Lower lobe of right lung (tissue), 2 donors: ENCODE data around the gene GDI1. TPM values are rescaled to one million over a fixed set of nuclear protein-coding genes. Genes with fewer than 3 reads are reported as not detected.

Experiments used
- ATAC-seq, 2 donors: fragments of 200-7000 bp; cut with Tn5 transposase; one replicate each; pipeline ENCODE4 v1.9.1; 2020 to 2022; ENCODE audit warnings: mild to moderate bottlenecking in 2 of 2, moderate library complexity in 2 of 2
- DNase-seq: peaks from one replicate; pipeline ENCODE4 v3.0.0-alpha.2; 2020
- H3K27ac ChIP-seq: fragments of 200-600 bp; one replicate; pipeline ENCODE4 v1.8.0; 2022
- H3K27me3 ChIP-seq: fragments of 200-600 bp; one replicate; pipeline ENCODE4 v1.8.0; 2022; ENCODE audit warnings: low read depth
- H3K36me3 ChIP-seq: fragments of 200-600 bp; one replicate; pipeline ENCODE4 v1.8.0; 2022; ENCODE audit warnings: mild to moderate bottlenecking
- H3K4me1 ChIP-seq: fragments of 200-600 bp; one replicate; pipeline ENCODE4 v1.8.0; 2022
- H3K4me3 ChIP-seq: fragments of 200-600 bp; one replicate; pipeline ENCODE4 v1.8.0; 2022; ENCODE audit warnings: mild to moderate bottlenecking
- H3K9me3 ChIP-seq: fragments of 200-600 bp; one replicate; pipeline ENCODE4 v1.8.0; 2022
- CTCF ChIP-seq: fragments of 200-600 bp; IDR thresholded peaks from one replicate; pipeline ENCODE4 v1.8.0; 2022; ENCODE audit warnings: antibody characterized with exemption, mild to moderate bottlenecking
- intact Hi-C: fragments of 100-400 bp; cut with DNase I; formaldehyde crosslinking; loops from one replicate; pipeline ENCODE4 v1.11.0; 2022
- total RNA-seq: library from RNA; stranded (reverse); fragmentation: NEBNext Ultra II Directional; extraction: Animal tissue kit (Norgen Biotek cat#: 25700); gene quantifications from one replicate; pipeline ENCODE4 v1.2.1, GENCODE V29; 2021
- donor health status: DM: no; HTN: yes; CAD: no; lungs with severe emphysema.

The GDI1 gene
- total RNA-seq, 1 donor from 2014 or later: 111 TPM

DNA sequence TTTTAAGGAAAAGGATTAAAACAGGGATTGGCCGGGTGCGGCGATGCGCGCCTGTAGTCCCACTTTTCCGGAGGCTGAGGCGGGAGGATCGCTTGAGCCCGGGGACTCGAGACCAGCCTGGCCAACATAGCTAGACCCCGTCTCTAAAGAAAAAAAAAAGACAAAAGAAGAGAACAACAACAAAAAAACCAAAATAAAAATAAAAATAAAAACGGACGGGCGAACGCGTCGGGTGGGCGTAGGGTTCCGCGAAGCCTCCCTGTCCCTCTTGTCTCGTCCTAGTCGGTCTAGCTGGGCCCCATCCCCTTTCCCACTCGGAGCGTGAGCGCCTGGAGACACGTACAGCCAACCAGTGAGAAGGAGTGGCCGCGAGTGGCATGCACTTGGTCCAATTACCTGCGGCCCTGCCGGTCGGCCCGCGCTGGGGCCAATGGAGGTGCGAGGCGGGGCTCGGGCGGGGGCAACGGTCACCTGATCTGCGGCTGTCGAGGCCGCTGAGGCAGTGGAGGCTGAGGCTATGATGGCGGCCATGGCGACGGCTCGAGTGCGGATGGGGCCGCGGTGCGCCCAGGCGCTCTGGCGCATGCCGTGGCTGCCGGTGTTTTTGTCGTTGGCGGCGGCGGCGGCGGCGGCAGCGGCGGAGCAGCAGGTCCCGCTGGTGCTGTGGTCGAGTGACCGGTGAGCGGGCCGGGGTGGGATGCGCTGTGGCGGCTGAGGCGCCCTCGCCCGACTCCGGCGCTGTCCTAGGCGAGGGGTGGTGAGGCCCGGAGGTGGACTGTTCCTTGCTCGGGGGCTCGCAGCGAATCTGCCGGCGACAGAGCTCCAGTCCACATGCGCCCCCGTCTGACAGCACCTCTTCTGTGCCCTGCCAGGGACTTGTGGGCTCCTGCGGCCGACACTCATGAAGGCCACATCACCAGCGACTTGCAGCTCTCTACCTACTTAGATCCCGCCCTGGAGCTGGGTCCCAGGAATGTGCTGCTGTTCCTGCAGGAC, 8.5 kb upstream of the GDI1 start, which contains the start of gene ATP6AP1:
Gene ATP6AP1 (plus strand): TSS at position 502 of the 996 bp plus-strand sequence. CDS start 16 bp downstream, at position 518.
- Histone ChIP-seq H3K4me1 (peaks cover 23% of the 10 kb centered on the region), H3K4me3 (peak within 1 kb of the TSS; percentile 77), H3K9me3 (no peaks in the 10 kb centered on the region), H3K36me3 (peaks cover 15% of the 10 kb centered on the region), H3K27ac (peak within 1 kb of the TSS; percentile 83), H3K27me3 (no peaks in the 10 kb centered on the region)
- intact Hi-C loops: no loop called here
- TF ChIP-seq CTCF: no peak
- ATAC-seq (peak; percentile 98 to 99), DNase-seq (peak; percentile 95)

DNA sequence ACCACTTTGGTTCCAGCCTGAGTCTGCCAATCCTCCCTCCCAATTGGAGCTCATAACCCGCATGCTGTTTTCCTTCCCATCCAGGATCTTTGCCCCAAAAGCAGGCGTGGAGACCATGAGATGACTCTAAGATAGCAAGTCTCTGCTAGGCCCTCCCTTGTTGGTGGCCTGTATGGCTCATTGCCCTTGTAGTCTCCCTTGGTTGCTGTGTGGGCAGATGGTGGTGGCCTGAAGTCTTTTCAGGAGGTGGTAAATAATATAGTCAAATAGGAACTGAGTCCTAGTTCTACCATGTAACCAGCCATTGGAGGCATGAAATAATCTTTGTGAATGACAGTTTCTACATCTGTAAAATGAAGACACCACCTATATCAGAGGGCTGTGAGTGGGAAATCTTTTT, 7.2 kb upstream of the GDI1 start:
- intact Hi-C loops: no loop called here
- Histone ChIP-seq H3K27me3 (no peaks in the 10 kb centered on the region), H3K36me3 (peaks cover 28% of the 10 kb centered on the region), H3K27ac (no peak overlapping the region), H3K9me3 (no peaks in the 10 kb centered on the region), H3K4me3 (peak overlapping the region; percentile 77), H3K4me1 (peaks cover 23% of the 10 kb centered on the region)
- no peak for DNase-seq
- TF ChIP-seq CTCF: no peak
- no peak for ATAC-seq

DNA sequence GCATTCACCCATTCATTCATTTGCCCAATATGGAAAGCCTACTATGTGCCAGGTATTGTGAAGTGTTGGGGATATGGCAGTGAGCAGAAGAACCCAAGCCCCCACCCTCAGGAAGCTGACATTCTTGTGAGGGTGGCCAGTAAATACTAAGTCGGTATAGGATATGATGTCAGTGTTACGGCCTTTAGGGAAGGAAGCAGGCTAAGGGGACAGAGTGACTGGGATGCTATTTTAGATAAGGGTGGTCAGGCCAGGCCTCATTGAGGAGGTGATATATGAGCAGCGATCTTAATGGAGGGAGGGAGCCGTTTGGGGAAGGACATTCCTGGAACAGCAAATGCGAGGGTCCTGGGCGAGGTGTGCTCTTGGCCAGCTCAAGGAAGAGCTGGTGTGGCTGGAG, 6.5 kb upstream of the GDI1 start:
- Histone ChIP-seq H3K9me3 (no peaks in the 10 kb centered on the region), H3K4me3 (no peak overlapping the region), H3K27ac (no peak overlapping the region), H3K4me1 (peaks cover 23% of the 10 kb centered on the region), H3K27me3 (no peaks in the 10 kb centered on the region), H3K36me3 (peaks cover 35% of the 10 kb centered on the region)
- intact Hi-C loops: no loop called here
- no peak for ATAC-seq
- no peak for DNase-seq
- TF ChIP-seq CTCF: no peak

DNA sequence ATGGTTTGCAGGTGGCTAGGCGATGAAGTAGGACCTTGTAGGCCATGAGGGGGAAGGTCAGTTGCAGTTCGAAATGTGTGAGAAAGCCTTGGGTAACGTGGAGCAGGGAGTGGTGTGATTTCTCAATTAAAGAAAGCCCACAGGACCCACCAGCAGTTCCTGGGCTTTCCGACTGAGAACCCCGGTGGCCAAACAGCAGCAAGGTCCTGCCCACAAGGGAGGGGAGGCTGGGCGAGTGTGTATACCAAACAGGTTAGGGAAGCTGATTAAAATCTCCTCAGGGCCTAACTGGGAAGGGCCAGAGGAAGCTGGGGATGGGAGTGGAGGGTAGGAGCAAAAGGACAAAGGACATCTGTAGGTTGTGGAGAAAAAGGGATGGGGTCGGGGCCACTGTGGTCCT, 6.0 kb upstream of the GDI1 start:
- intact Hi-C loops: no loop called here
- Histone ChIP-seq H3K9me3 (no peaks in the 10 kb centered on the region), H3K27ac (no peak overlapping the region), H3K4me1 (peaks cover 23% of the 10 kb centered on the region), H3K4me3 (peak overlapping the region; percentile 11), H3K36me3 (peaks cover 35% of the 10 kb centered on the region), H3K27me3 (no peaks in the 10 kb centered on the region)
- DNase-seq (peak; percentile 64), ATAC-seq (peak in 1 of 2 donors; percentile 4)
- no peak for TF ChIP-seq CTCF

- TF ChIP-seq CTCF: no peak
- Histone ChIP-seq H3K36me3 (peaks cover 35% of the 10 kb centered on the region), H3K4me3 (peak overlapping the region; percentile 11), H3K9me3 (no peaks in the 10 kb centered on the region), H3K27ac (no peak overlapping the region), H3K4me1 (peaks cover 25% of the 10 kb centered on the region), H3K27me3 (no peaks in the 10 kb centered on the region)
- peak; percentile 6 to 40 for ATAC-seq
- intact Hi-C loops: no loop called here
- peak; percentile 75 for DNase-seq
These were observed 5.6 kb upstream of the GDI1 start for GRCh38 chrX:154431341-154431740.
